ENCODE results near the gene DHRS1. TPM values are rescaled to one million over a fixed set of nuclear protein-coding genes. Genes with fewer than 3 reads are reported as not detected.

The DHRS1 gene
- total RNA-seq, 1 donor from 2014 or later, result 84.2 TPM

DNA sequence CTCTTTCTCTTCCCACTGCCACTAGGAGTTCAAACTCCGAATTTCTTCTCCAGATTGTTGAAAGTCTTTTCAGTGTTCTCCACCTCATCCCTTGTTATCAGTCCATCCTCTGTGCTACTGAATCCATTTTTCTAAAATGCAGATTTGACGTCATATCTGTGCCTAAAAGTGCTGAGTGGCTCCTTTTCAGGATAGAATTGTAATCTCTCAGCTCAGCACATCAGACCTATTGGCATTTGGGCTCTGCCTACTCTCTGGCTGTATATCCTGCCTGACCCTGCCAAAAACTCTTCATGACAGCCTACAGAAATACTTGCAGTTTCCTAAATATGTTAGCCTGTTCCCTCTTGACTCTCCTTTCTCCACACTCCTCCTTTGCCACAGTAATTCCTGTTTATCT lies 27.1 kb downstream of the DHRS1 start:
- intact Hi-C loops (cut with DNase I), result no loop called here
- Histone ChIP-seq H3K36me3 (peaks cover 0 to 7% of the 10 kb centered on the region in 2 donors), H3K27me3 (no peaks in the 10 kb centered on the region), H3K4me1 (peaks cover 18% of the 10 kb centered on the region), H3K4me3 (no peak overlapping the region), H3K27ac (peak overlapping the region; percentile 97), H3K9me3 (no peaks in the 10 kb centered on the region)
- no peak for DNase-seq (ENCODE audit: extremely low spot score in 2 of 2)
- TF ChIP-seq, protein P1, sequence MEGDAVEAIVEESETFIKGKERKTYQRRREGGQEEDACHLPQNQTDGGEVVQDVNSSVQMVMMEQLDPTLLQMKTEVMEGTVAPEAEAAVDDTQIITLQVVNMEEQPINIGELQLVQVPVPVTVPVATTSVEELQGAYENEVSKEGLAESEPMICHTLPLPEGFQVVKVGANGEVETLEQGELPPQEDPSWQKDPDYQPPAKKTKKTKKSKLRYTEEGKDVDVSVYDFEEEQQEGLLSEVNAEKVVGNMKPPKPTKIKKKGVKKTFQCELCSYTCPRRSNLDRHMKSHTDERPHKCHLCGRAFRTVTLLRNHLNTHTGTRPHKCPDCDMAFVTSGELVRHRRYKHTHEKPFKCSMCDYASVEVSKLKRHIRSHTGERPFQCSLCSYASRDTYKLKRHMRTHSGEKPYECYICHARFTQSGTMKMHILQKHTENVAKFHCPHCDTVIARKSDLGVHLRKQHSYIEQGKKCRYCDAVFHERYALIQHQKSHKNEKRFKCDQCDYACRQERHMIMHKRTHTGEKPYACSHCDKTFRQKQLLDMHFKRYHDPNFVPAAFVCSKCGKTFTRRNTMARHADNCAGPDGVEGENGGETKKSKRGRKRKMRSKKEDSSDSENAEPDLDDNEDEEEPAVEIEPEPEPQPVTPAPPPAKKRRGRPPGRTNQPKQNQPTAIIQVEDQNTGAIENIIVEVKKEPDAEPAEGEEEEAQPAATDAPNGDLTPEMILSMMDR (IDR thresholded peaks at IDR 0.05), result no peak
- TF ChIP-seq POLR2AphosphoS5 (IDR thresholded peaks at IDR 0.05; ENCODE audit: insufficient read depth in 1 of 2, low read depth in 1 of 2) (no peak), POLR2A (IDR thresholded peaks at IDR 0.05) (no peak)

DNA sequence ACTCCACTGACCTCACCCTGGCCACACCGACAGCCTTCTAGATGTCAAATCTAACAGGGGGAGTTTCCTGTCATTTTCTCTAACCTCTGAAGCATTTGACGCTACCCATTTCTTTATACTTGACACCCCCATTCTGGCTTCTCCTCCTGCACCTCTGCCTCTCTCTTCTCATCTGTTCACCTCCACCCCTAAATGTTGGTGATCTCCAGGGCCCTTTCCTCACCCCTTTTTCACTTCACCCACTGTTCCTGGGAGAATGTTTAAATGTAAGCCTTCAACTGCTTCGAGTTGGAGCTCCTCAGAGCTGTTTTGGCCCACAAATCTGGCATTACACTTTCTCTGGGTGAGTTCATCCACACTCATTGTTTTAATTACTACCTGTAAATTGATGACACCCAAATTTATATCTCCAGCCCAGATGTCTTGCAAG lies 27.7 kb downstream of the DHRS1 start:
- peak overlapping the region; percentile 97 for H3K27ac ChIP-seq
- H3K36me3 ChIP-seq, result peaks cover 0 to 11% of the 10 kb centered on the region in 2 donors
- TF ChIP-seq, protein P1 (IDR thresholded peaks at IDR 0.05), result no peak
- TF ChIP-seq POLR2AphosphoS5 (IDR thresholded peaks at IDR 0.05; ENCODE audit: insufficient read depth in 1 of 2, low read depth in 1 of 2), result no peak
- TF ChIP-seq POLR2A (IDR thresholded peaks at IDR 0.05), result no peak
- H3K27me3 ChIP-seq, result no peaks in the 10 kb centered on the region
- peaks cover 18% of the 10 kb centered on the region for H3K4me1 ChIP-seq
- no peaks in the 10 kb centered on the region for H3K9me3 ChIP-seq
- peak overlapping the region; percentile 89 to 90 for H3K4me3 ChIP-seq
- DNase-seq (ENCODE audit: extremely low spot score in 2 of 2), result no peak
- intact Hi-C loops (cut with DNase I), result no loop called here

DNA sequence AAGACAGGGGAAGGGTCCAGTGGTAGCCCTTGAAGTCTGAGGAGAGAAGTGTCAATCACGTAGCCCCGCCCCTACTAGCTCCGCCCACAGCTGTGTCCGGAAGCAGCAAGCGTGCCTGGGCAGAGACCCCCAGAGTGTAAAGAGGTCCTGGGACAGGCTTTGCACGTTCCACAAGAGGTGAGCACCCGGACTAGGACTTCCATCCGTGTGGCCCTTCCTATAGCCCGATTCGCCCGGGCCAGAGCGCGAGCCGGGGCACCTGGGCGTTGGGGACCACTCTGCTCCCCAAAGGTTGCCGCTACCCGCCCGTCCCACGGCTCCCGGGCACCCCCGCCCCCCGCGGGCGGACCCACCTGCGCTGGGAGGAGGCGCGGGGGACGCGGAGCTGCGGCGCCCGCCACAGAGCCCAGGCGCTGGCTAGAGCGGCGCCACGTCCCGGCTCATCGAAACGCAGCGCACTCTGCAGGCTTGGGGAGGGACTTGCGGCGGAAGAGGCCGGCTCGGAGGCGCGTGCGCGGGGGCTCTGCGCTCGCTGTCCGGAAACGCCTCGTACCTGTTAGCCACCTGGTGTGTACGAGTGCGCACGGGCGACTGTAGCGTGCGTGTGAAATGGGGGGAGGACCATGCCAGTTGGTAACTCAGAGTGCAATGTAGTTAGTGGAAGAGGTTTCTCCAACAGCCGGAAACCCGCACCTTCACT lies 28.3 kb downstream of the DHRS1 start, which contains the start of gene RABGGTA:
Gene RABGGTA, minus strand, starts transcription at position 464 of the 700 bp plus-strand sequence. CDS start 482 bp downstream, outside the sequence.
- Histone ChIP-seq H3K4me1 (peaks cover 18% of the 10 kb centered on the region), H3K27me3 (no peaks in the 10 kb centered on the region), H3K9me3 (no peaks in the 10 kb centered on the region), H3K27ac (peak within 1 kb of the TSS; percentile 97), H3K4me3 (peak within 1 kb of the TSS; percentile 89 to 90), H3K36me3 (peaks cover 0 to 17% of the 10 kb centered on the region in 2 donors)
- no peak for DNase-seq (ENCODE audit: extremely low spot score in 2 of 2)
- TF ChIP-seq POLR2A (IDR thresholded peaks at IDR 0.05) (no peak), POLR2AphosphoS5 (IDR thresholded peaks at IDR 0.05; ENCODE audit: insufficient read depth in 1 of 2, low read depth in 1 of 2) (peak; percentile 55 to 75)
- TF ChIP-seq, protein P1 (IDR thresholded peaks at IDR 0.05), result peak; percentile 49 to 92 (median 60)
- intact Hi-C loops (cut with DNase I), result no loop called here

DNA sequence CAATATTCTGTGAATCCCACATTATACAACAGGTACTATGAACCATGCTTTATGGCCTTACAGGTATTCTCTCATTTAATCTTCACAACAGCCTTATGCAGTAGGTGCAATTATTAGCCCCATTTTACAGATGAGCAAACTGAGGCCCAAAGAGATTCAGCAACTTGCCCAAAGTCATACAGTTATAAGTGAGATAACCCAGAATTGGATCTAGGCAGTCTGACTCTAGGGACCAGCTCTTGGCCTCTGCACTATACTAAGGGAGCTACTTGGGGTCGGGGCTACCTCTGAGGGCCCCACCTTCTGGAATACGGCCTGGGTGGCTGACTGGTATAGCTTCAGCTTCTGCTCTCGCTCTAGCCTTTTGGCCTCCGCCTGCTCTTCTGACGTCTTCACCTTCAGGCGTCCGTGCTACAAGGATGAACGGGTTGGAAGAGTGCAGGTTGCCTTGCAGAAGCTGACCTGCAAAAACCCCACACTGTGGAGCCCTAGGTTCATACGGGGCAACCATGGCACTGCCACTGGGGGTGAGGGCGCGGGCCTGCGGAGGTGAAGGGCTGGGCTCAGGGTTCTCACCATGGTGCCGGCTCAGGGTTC lies 28.9 kb downstream of the DHRS1 start:
- no peak for DNase-seq (ENCODE audit: extremely low spot score in 2 of 2)
- H3K27ac ChIP-seq, result peak overlapping the region; percentile 97
- H3K27me3 ChIP-seq, result no peaks in the 10 kb centered on the region
- no peak for TF ChIP-seq POLR2A (IDR thresholded peaks at IDR 0.05)
- H3K4me3 ChIP-seq, result peak overlapping the region; percentile 89 to 90
- H3K9me3 ChIP-seq, result no peaks in the 10 kb centered on the region
- H3K4me1 ChIP-seq, result peaks cover 18% of the 10 kb centered on the region
- intact Hi-C loops (cut with DNase I), result no loop called here
- H3K36me3 ChIP-seq, result peaks cover 0 to 22% of the 10 kb centered on the region in 2 donors

DNA sequence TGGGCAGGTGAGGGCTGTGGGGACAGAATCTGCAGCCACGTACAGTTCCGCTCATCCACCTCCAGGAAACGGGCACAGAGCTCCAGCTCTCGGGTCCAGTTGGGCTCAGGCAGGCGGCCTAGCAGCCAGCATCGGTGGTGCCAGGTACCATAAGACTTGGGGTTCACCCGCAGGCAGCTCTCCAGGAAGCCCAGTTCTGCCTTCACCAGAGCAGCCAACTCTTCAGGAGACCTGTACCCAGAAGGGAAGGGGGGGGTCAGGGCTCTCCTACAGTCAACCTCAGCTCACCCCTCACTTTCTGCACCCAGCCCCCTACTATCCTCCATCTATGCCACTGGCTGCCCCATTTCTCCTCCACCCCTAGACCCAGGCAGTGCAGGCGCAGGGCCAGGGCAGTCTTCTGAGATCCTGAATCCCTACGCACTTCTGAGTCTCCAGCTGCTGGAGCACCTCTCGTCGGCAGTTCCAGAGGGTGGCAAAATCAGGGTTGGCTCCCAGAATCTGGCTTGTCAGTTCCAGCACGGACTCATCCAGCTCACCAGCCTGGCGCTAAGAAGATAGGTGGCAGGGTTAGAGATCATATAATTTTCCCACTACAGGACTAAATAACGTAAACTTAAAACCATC lies 29.6 kb downstream of the DHRS1 start:
- peaks cover 18% of the 10 kb centered on the region for H3K4me1 ChIP-seq
- peaks cover 0 to 28% of the 10 kb centered on the region in 2 donors for H3K36me3 ChIP-seq
- no peak overlapping the region for H3K4me3 ChIP-seq
- no peak overlapping the region for H3K27ac ChIP-seq
- DNase-seq (ENCODE audit: extremely low spot score in 2 of 2), result no peak
- H3K9me3 ChIP-seq, result no peaks in the 10 kb centered on the region
- TF ChIP-seq, protein P1 (IDR thresholded peaks at IDR 0.05), result no peak
- TF ChIP-seq POLR2A (IDR thresholded peaks at IDR 0.05) (no peak), POLR2AphosphoS5 (IDR thresholded peaks at IDR 0.05; ENCODE audit: insufficient read depth in 1 of 2, low read depth in 1 of 2) (no peak)
- H3K27me3 ChIP-seq, result no peaks in the 10 kb centered on the region
- intact Hi-C loops (cut with DNase I), result no loop called here

All from vagina (tissue), 2 donors.